Stimulated activated naive CD8-positive, alpha-beta T cell treated with anti-CD3 and anti-CD28 coated beads, Interleukin-15, Interleukin-2, amounts not matched to agents 100 ng/mL and 50 ng/mL, for 24 hours (primary cell): Measurements from ENCODE around the gene PPP1R27.
A peak's percentile ranks its signal among the peaks of the same experiment; 100 is the strongest.

Source experiments
- H3K27ac Mint-ChIP-seq: one replicate; pipeline ENCODE4 v1.8.0; 2021; ENCODE audit warnings: mild to moderate bottlenecking, mixed read lengths
- H3K27me3 Mint-ChIP-seq: one replicate; pipeline ENCODE4 v1.8.0; 2021; ENCODE audit warnings: mixed read lengths
- H3K36me3 Mint-ChIP-seq: one replicate; pipeline ENCODE4 v1.8.0; 2021; ENCODE audit warnings: low read depth, mixed read lengths
- H3K4me1 Mint-ChIP-seq: one replicate; pipeline ENCODE4 v1.8.0; 2021; ENCODE audit warnings: low read depth, mixed read lengths
- H3K4me3 Mint-ChIP-seq: one replicate; pipeline ENCODE4 v1.8.0; 2021; ENCODE audit warnings: mild to moderate bottlenecking, mixed read lengths
- H3K9me3 Mint-ChIP-seq: one replicate; pipeline ENCODE4 v1.8.0; 2021; ENCODE audit warnings: mixed read lengths

PPP1R27 gene

GRCh38 chr17:81834831-81835267, at the start of gene PPP1R27:
Gene PPP1R27 (minus strand): TSS chr17:81835050. CDS start chr17:81834953, 97 bp downstream.
- H3K9me3 Mint-ChIP-seq: no peaks in the 10 kb centered on the region
- peaks cover 27% of the 10 kb centered on the region for H3K4me1 Mint-ChIP-seq
- no peaks in the 10 kb centered on the region for H3K27me3 Mint-ChIP-seq
- peak within 1 kb of the TSS; percentile 89 for H3K27ac Mint-ChIP-seq
- no peaks in the 10 kb centered on the region for H3K36me3 Mint-ChIP-seq
- H3K4me3 Mint-ChIP-seq: peak within 1 kb of the TSS; percentile 88

- Mint-ChIP-seq H3K4me1 (peaks cover 20% of the 10 kb centered on the region), H3K4me3 (no peak overlapping the region), H3K9me3 (no peaks in the 10 kb centered on the region), H3K36me3 (peaks cover 67% of the 10 kb centered on the region), H3K27me3 (no peaks in the 10 kb centered on the region), H3K27ac (no peak overlapping the region)
Observed at GRCh38 chr17:81884520-81884919, 49.7 kb upstream of the PPP1R27 start.

GRCh38 chr17:81879121-81879520, 44.3 kb upstream of the PPP1R27 start:
- no peak overlapping the region for H3K4me3 Mint-ChIP-seq
- H3K36me3 Mint-ChIP-seq: peaks cover 39% of the 10 kb centered on the region
- no peak overlapping the region for H3K27ac Mint-ChIP-seq
- H3K27me3 Mint-ChIP-seq: no peaks in the 10 kb centered on the region
- peaks cover 7% of the 10 kb centered on the region for H3K4me1 Mint-ChIP-seq
- no peaks in the 10 kb centered on the region for H3K9me3 Mint-ChIP-seq

- Mint-ChIP-seq H3K9me3 (no peaks in the 10 kb centered on the region), H3K4me3 (no peak overlapping the region), H3K27ac (no peak overlapping the region), H3K4me1 (peaks cover 14% of the 10 kb centered on the region), H3K27me3 (no peaks in the 10 kb centered on the region), H3K36me3 (peaks cover 37% of the 10 kb centered on the region)
Observed at GRCh38 chr17:81878294-81878693, 43.4 kb upstream of the PPP1R27 start.

- no peaks in the 10 kb centered on the region for H3K9me3 Mint-ChIP-seq
- H3K27ac Mint-ChIP-seq: no peak overlapping the region
- no peaks in the 10 kb centered on the region for H3K27me3 Mint-ChIP-seq
- no peak overlapping the region for H3K4me3 Mint-ChIP-seq
- peaks cover 35% of the 10 kb centered on the region for H3K36me3 Mint-ChIP-seq
- peaks cover 22% of the 10 kb centered on the region for H3K4me1 Mint-ChIP-seq
Observed at GRCh38 chr17:81877569-81877968, 42.7 kb upstream of the PPP1R27 start.

- peaks cover 56% of the 10 kb centered on the region for H3K4me1 Mint-ChIP-seq
- H3K4me3 Mint-ChIP-seq: peak overlapping the region; percentile 86
- H3K27ac Mint-ChIP-seq: peak overlapping the region; percentile 95
- no peaks in the 10 kb centered on the region for H3K9me3 Mint-ChIP-seq
- peaks cover 23% of the 10 kb centered on the region for H3K36me3 Mint-ChIP-seq
- no peaks in the 10 kb centered on the region for H3K27me3 Mint-ChIP-seq
Observed at GRCh38 chr17:81871387-81872230, 36.8 kb upstream of the PPP1R27 start.

- Mint-ChIP-seq H3K4me3 (peak within 1 kb of the TSS; percentile 91), H3K27ac (peak within 1 kb of the TSS; percentile 95), H3K9me3 (no peaks in the 10 kb centered on the region), H3K4me1 (peaks cover 58% of the 10 kb centered on the region), H3K36me3 (peaks cover 23% of the 10 kb centered on the region), H3K27me3 (no peaks in the 10 kb centered on the region)
Observed at GRCh38 chr17:81870981-81871386, 36.1 kb upstream of the PPP1R27 start, which contains the start of gene ARHGDIA. Gene ARHGDIA (minus strand): TSS chr17:81871337. CDS start chr17:81869930, 1,407 bp downstream.

- peak overlapping the region; percentile 91 for H3K4me3 Mint-ChIP-seq
- no peaks in the 10 kb centered on the region for H3K27me3 Mint-ChIP-seq
- H3K4me1 Mint-ChIP-seq: peaks cover 63% of the 10 kb centered on the region
- no peaks in the 10 kb centered on the region for H3K9me3 Mint-ChIP-seq
- H3K36me3 Mint-ChIP-seq: peaks cover 23% of the 10 kb centered on the region
- H3K27ac Mint-ChIP-seq: peak overlapping the region; percentile 91
Observed at GRCh38 chr17:81870131-81870980, 35.5 kb upstream of the PPP1R27 start.

GRCh38 chr17:81869221-81870130, 34.6 kb upstream of the PPP1R27 start:
- Mint-ChIP-seq H3K4me3 (peak overlapping the region; percentile 91), H3K9me3 (no peaks in the 10 kb centered on the region), H3K27ac (peak overlapping the region; percentile 91), H3K4me1 (peaks cover 60% of the 10 kb centered on the region), H3K27me3 (no peaks in the 10 kb centered on the region), H3K36me3 (peaks cover 23% of the 10 kb centered on the region)

- H3K4me3 Mint-ChIP-seq: peak overlapping the region; percentile 91
- H3K36me3 Mint-ChIP-seq: peaks cover 28% of the 10 kb centered on the region
- H3K27me3 Mint-ChIP-seq: no peaks in the 10 kb centered on the region
- H3K9me3 Mint-ChIP-seq: no peaks in the 10 kb centered on the region
- H3K27ac Mint-ChIP-seq: peak overlapping the region; percentile 79
- H3K4me1 Mint-ChIP-seq: peaks cover 56% of the 10 kb centered on the region
Observed at GRCh38 chr17:81868674-81869220, 33.9 kb upstream of the PPP1R27 start.

- Mint-ChIP-seq H3K4me3 (peak overlapping the region; percentile 61), H3K27me3 (no peaks in the 10 kb centered on the region), H3K36me3 (peaks cover 34% of the 10 kb centered on the region), H3K27ac (peak overlapping the region; percentile 87), H3K4me1 (peaks cover 58% of the 10 kb centered on the region), H3K9me3 (no peaks in the 10 kb centered on the region)
Observed at GRCh38 chr17:81867991-81868673, 33.3 kb upstream of the PPP1R27 start.

GRCh38 chr17:81867170-81867990, 32.5 kb upstream of the PPP1R27 start:
- H3K4me1 Mint-ChIP-seq: peaks cover 57% of the 10 kb centered on the region
- H3K27me3 Mint-ChIP-seq: no peaks in the 10 kb centered on the region
- peak overlapping the region; percentile 87 for H3K27ac Mint-ChIP-seq
- no peaks in the 10 kb centered on the region for H3K9me3 Mint-ChIP-seq
- H3K4me3 Mint-ChIP-seq: peak overlapping the region; percentile 43
- H3K36me3 Mint-ChIP-seq: peaks cover 40% of the 10 kb centered on the region
